ENCODE data around the gene CLIC1.

Gene CLIC1

GRCh38 chr6:31700740-31701401 lies 35.5 kb downstream of the CLIC1 start:
- DNase-seq = no peak

DNA sequence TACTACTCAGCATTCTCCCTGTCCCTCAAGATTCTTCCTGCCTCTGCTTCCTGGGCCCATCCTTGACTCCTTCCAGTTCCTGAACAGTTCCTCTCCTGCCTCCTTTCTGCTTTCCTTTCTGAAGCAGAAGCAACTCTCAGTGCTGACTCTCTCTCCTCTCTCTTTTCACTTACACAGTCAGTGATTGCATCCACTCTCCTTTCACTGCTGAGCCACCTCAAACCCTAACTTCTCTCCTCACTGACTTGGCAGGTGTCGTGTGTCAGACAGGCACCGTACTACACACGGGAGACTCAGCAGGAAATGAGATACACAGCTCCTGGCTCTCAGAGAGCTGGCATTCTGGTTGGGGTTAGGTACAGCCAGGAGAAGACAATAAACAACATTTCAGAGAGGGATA lies 38.8 kb downstream of the CLIC1 start:
- DNase-seq = no peak

GRCh38 chr6:31693535-31693934 lies 42.8 kb downstream of the CLIC1 start:
- DNase-seq = no peak

GRCh38 chr6:31692886-31693285 lies 43.4 kb downstream of the CLIC1 start:
- no peak for DNase-seq

- DNase-seq = no peak
Measured at GRCh38 chr6:31692353-31692752, 44.0 kb downstream of the CLIC1 start.

- DNase-seq = no peak
Measured at GRCh38 chr6:31691564-31692108, 44.7 kb downstream of the CLIC1 start.

- DNase-seq = no peak
Measured at GRCh38 chr6:31691078-31691463, 45.3 kb downstream of the CLIC1 start.

- DNase-seq = no peak
Measured at GRCh38 chr6:31690231-31691077, 45.9 kb downstream of the CLIC1 start.

GRCh38 chr6:31689249-31690110 lies 46.9 kb downstream of the CLIC1 start:
- DNase-seq = no peak

GRCh38 chr6:31687860-31688693 lies 48.3 kb downstream of the CLIC1 start:
- no peak for DNase-seq

GRCh38 chr6:31687321-31687720 lies 49.0 kb downstream of the CLIC1 start:
- no peak for DNase-seq

DNA sequence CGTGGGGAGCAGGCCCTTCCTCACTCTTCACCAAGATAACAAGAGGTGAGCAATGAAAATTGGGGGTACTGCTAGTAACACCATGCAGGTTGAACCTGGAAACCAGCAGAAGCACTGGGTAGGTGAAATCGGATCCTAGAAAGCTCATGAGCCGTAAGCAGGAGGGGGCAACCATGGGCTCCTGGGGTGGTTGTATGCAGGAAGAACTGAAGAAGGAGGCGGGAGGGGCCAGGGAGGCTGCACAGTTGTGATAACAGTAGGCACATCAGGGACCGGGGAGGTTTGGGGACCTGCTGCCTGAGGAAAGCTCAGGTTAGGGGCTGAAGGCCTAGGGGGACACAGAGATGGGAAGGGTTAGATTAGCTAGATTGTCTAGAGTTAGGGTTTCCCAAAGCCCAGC lies 49.8 kb downstream of the CLIC1 start:
- DNase-seq = no peak

DNA sequence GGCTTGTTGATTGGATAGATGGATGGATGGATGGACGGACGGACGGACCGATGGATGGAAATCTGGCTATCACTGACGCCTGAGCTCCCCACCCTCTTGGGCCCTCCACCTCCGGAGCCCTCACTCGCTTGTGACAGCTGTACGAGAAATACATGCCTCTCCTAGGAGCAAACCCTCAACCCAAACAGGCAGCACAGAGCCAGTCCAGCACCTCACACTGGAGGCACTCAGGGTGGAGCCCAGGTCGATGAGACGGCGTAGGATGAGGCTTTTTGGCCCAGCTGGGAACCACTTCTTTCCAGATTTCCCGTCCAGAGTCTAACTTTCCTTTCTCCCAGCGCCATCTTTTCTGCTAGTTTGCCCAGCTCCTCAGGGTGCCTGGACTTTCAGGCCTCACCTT lies 52.7 kb downstream of the CLIC1 start:
- no peak for DNase-seq

- DNase-seq = no peak
Measured at GRCh38 chr6:31681135-31681671, 55.1 kb downstream of the CLIC1 start.

All from SHP77 treated with DMSO at 0.1 percent for 48 hours (cell line).